DMS153 (cell line): ENCODE data around the gene NUMBL.
A peak's percentile ranks its signal among the peaks of the same experiment; 100 is the strongest.
"Not testable (repeated sequence)": the region's sequence is repeated elsewhere in the genome, so short reads cannot be mapped to it uniquely, and the experiment has no call there.

Experiments used
- DNase-seq: peaks from one replicate; lab custom pipeline; 2025; lab: John Stamatoyannopoulos, UW

NUMBL gene

DNA sequence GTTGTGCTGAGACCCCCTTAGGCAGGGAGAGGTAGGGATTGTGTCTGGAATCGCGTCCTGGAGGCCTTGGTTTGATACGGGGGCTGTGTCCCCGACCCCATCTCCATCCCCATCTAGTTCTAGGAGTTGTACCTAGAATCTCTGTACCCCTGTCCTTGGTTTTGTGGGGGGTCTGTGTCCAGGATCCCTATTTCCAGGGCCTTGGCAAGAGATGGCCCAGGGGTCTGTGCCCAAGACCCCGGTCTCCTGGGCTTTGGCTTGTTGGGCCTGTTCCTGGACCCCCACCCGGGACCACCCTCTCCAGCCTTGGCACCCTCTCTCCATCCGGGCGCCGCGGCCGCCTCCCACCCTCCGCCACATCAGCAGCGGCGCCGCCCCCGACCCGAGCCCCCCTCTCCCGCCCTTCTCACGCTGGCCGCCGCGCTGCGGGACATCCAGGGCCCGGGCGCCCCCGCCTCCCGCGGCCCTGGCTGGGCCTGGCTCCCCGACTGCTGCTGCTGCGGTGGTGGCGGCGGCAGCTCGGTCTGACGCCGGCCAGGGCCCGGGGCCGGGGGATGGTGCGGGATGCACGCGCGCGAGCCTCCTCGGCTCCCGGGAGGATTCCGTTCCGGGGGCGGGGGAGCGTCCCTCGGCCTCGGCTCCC is at the start of gene NUMBL:
Gene NUMBL, minus strand, starts transcription at position 602 of the 643 bp plus-strand sequence. Its CDS starts 168 bp downstream, at position 434.
- DNase-seq, result no peak

DNA sequence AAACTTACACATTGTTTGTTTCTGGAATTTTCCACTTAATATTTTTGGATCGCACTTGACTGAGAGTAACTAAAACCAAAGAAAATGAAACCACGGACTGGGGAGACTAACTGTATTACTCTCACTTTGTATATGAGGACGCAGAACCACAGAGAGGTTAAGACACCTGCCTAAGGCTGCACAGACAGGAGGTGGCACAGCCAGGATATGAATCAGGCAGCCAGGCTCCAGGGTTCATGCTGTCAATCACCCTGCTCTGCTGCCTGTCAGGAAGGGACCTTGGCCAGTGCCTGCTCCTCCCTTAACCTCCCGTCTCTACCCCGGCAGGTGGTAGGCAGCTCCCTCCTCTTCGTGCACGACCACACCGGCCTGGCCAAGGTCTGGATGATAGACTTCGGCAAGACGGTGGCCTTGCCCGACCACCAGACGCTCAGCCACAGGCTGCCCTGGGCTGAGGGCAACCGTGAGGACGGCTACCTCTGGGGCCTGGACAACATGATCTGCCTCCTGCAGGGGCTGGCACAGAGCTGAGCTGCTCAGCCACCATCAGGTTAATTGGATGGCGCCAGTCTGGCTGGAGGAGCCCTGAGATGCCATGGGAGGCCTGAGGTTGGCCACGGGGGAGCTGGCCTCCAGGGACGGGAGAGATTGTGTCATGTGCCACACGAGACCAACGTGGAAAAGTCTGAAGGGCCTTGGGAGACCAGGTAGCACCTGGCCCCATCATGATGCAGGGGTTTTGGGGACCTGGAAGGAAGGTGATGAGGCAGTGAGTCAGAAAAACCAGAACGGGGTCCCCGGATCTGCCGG is 48.8 kb upstream of the NUMBL start:
- DNase-seq, result no peak

DNA sequence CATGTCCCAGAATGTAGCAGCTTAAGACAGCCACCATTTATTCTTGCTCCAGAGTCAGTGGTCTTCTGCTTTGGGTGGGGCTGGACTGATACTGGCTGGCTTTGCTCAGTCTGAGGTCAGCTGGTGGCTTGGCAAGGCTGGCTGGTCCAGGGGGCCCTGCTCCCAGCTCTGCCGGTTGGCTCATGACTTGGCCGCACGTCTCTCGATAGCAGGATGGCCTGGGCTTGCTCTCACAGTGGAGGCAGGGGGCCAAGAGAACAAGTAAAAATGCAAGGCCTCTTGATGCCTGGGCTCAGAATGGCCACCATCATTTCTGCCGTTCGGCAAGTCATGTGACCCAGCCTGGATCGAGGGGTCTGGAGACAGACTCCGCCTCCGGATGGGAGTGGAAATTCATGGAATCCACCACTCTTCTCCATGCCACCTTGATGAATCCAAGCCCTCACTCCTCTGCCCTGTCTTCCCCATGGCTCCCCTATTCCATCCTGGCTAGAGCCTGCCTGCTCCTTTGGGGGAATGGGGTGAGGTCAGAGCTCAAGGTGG is 46.7 kb upstream of the NUMBL start:
- DNase-seq, result no peak

GRCh38 chr19:40736661-40737060 is 46.2 kb upstream of the NUMBL start:
- no peak for DNase-seq

GRCh38 chr19:40735013-40735771 is 44.7 kb upstream of the NUMBL start:
- DNase-seq, result no peak

- DNase-seq, result no peak
Measured at GRCh38 chr19:40733149-40733548, 42.7 kb upstream of the NUMBL start.

DNA sequence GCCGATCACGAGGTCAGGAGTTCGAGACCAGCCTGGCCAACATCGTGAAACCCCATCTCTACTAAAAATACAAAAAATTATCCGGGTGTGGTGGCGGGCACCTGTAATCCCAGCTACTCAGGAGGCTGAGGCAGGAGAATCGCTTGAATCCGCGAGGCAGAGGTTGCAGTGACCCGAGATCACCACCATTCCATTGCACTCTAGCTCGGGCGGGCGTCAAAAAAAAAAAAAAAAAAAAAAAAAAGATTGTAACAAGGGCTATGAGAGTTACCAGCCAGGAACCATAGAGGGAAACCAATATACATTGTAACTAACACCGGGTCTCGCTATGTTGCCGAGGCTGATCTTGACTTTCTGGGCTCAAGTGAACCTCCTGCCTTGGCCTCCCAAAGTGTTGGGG is 41.9 kb upstream of the NUMBL start:
- DNase-seq, result not testable (repeated sequence)

DNA sequence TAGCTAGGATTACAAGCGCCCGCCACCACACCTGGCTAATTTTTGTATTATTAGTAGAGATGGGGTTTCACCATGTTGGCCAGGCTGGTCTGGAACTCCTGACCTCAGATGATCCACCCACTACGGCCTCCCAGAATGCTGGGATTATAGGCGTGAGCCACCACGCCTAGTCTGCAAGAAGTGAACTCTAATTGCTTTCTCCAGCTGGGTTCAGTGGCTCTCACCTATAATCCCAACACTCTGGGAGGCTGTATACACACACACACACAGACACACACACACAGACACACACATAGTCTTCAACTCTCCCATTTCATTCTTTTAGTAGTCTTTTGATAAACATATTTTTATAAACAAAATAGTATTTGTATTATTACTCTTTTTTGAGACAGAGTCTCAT is 39.6 kb upstream of the NUMBL start:
- not testable (repeated sequence) for DNase-seq

DNA sequence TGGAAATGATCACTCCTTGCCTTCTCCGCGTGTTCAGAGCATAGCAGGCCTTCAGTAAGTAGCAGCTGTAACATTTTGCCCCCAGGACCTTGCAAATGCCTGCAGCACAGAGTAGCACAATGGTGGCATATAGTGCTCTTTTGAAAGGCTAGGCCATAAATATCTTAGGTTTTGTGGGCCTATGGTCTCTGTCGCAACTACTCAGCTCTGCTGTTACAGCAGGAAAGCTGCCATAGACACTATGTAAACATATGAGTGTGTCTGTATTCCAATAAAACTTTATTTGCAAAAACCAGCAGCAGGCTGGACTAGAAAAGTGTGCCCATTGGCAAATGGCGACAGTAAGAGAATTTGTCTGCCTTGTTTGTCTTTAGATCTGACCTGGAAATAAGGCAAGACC is 35.8 kb upstream of the NUMBL start:
- no peak for DNase-seq

DNA sequence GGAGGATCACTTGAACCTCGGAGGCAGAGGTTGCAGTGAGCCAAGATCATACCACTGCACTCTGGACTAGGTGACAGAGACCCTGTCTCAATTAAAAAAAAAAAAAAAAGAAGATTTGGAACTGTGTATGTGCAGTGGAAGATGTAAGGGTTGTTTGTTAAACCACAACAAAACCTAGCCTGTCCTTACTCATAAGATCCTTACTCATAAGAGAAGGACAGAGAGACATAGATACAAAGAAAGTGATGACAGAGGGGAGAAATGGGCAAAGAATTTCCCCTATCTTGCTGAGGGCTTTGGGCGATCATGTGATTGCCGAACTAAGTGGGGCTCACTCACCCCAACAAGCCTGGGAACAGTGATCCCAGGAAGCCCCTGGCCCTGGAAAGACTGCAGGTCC is 34.4 kb upstream of the NUMBL start:
- no peak for DNase-seq

DNA sequence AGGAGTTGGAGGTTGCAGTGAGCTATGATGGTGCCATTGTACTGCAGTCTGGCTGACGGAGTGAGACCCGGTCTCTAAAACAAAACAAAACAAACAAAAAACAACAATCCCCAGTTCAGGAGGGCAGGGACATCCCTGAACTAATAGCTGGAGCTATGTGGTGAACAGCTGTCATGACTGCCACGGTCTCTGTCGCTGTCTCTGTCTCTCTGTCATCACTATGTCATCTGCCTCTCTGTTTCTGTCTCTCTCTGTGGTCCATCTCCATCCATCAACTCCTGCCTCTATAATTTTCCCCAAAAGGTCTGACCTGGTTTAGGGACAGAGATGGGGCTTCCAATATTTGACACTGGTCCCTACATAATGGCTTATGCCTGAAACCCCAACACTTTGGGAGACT is 33.9 kb upstream of the NUMBL start:
- DNase-seq, result no peak

GRCh38 chr19:40723661-40724254 is 33.3 kb upstream of the NUMBL start:
- no peak for DNase-seq

DNA sequence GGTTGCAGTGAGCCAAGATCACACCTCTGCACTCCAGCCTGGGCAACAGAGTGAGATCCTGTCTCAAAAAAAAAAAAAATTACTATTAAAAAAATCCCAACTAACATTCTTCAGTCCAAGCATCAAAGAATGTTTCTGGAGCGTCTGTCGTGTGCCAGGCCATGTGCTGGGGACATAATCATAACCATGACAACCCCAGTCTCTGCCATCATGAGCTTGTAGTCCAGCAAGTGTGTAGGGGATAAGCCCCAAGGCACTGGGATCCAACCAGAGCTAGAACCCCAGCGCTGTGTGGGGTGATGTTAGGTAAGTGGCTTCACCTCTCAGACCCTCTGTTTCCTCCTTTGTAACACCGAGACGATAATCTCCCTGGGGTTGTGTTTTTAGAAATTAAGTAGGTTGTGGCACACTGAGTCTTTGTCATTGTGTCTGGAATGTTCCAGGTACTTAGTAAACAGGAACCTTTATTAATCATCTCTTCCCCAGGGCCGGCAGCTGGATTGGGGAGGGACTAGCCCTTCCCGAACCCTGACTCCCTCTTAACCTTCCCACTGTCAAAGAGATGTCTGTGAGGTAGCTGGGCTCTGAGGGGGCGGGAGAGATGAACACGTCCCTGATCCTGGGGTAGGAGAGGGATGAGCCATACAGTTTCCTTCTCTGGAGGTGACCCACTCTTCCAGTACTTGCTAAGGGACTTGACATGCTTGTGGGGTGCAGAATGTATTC is 31.6 kb upstream of the NUMBL start:
- no peak for DNase-seq

GRCh38 chr19:40721140-40721486 is 30.7 kb upstream of the NUMBL start:
- no peak for DNase-seq

GRCh38 chr19:40719414-40719894 is 29.0 kb upstream of the NUMBL start:
- no peak for DNase-seq

- peak; percentile 3 for DNase-seq
Measured at GRCh38 chr19:40718774-40719391, 28.4 kb upstream of the NUMBL start.

DNA sequence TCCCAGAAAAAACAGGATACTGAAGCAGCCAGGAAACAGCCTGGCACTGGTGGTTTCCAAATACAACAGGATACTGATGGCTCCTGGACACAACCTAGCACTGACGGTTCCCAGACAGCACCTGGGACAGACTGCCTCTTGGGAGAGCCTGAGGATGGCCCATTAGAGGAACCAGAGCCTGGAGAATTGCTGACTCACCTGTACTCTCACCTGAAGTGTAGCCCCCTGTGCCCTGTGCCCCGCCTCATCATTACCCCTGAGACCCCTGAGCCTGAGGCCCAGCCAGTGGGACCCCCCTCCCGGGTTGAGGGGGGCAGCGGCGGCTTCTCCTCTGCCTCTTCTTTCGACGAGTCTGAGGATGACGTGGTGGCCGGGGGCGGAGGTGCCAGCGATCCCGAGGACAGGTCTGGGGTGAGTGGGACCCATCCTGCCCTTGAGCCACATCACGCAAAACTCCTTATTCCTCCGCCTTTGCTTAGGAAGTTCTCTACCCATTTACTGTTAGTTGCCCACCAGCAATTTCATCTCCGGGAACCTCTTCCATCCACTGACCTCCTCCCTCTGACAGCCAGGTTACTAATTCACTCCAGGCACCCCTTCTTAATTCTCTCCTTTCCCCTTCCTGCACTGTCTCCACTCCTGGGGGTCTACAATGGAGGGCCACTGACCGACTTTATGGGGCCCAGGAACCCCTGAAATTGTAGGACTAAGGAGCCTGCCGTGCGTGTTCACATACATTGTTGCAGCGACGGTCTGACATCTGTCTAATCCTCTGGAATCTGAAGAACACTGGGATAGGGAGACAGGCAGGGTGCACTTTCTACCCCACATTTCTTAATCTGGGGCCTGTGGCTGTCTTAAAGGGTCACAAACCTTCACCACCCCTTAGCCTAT is 27.7 kb upstream of the NUMBL start:
- no peak for DNase-seq

- DNase-seq, result no peak
Measured at GRCh38 chr19:40717325-40717879, 27.0 kb upstream of the NUMBL start.

- DNase-seq, result peak; percentile 92
Measured at GRCh38 chr19:40716482-40717324, 26.3 kb upstream of the NUMBL start, which contains the start of the genes COQ8B and ITPKC. Gene COQ8B (minus strand): TSS chr19:40716886. CDS start chr19:40714632, 2,254 bp downstream. Gene ITPKC (plus strand): TSS chr19:40717112. CDS start chr19:40717136, 24 bp downstream.
